Hepatocyte (in vitro differentiated cells): Measurements from ENCODE around the gene VPS25.

ENCODE experiments used
- CTCF ChIP-seq: fragments of 200-600 bp; sonication (generic); IDR thresholded peaks from 2 replicates; pipeline ENCODE4 v1.5.1; 2016; ENCODE audit warnings: antibody characterized with exemption, mild to moderate bottlenecking; ENCODE audit not compliant: poor library complexity
- EZH2 ChIP-seq: fragments of 200-600 bp; sonication (generic); IDR thresholded peaks from 2 replicates; pipeline ENCODE4 v1.6.1; 2016; ENCODE audit warnings: antibody characterized with exemption, mild to moderate bottlenecking, borderline replicate concordance

GRCh38 chr17:42806249-42806648 lies 33.0 kb downstream of the VPS25 start:
- TF ChIP-seq EZH2 (no peak), CTCF (no peak)
